Suprapubic skin (tissue), 4 donors: ENCODE results near the gene ARFIP2. TPM values are rescaled to one million over a fixed set of nuclear protein-coding genes. Genes with fewer than 3 reads are reported as not detected.

Experiments used
- DNase-seq, 2 donors: peaks; one replicate each; pipeline ENCODE4 v3.0.0-alpha.2; 2019; ENCODE audit warnings: low spot score in 2 of 2
- H3K27ac ChIP-seq: fragments of 200-600 bp; sonication (generic); one replicate; pipeline ENCODE4 v1.5.1; 2019
- H3K27me3 ChIP-seq: fragments of 200-600 bp; sonication (generic); one replicate; pipeline ENCODE4 v1.5.1; 2019
- H3K36me3 ChIP-seq: fragments of 200-600 bp; sonication (generic); one replicate; pipeline ENCODE4 v1.5.1; 2019
- H3K4me1 ChIP-seq: fragments of 200-600 bp; sonication (generic); one replicate; pipeline ENCODE4 v1.5.1; 2019
- H3K4me3 ChIP-seq: fragments of 200-600 bp; sonication (generic); one replicate; pipeline ENCODE4 v1.5.1; 2019; ENCODE audit warnings: mild to moderate bottlenecking
- H3K9me3 ChIP-seq: fragments of 200-600 bp; sonication (generic); one replicate; pipeline ENCODE4 v1.5.1; 2019
- CTCF ChIP-seq, 2 donors: fragments of 200-600 bp in 1 of 2; fragments of 450-650 bp in 1 of 2; sonication (generic) in 1 of 2; IDR thresholded peaks; one replicate each; pipeline ENCODE4 v1.5.1; 2016 to 2019; ENCODE audit warnings: antibody characterized with exemption in 2 of 2, mild to moderate bottlenecking in 1 of 2, moderate library complexity in 1 of 2
- EP300 ChIP-seq: sonication (generic); formaldehyde crosslinking; IDR thresholded peaks from one replicate; pipeline ENCODE4 v1.6.1; 2017; ENCODE audit warnings: antibody characterized with exemption
- POLR2A ChIP-seq, 2 donors: fragments of 450-650 bp; IDR thresholded peaks; one replicate each; pipeline ENCODE4 v1.6.1; 2017; ENCODE audit warnings: antibody characterized with exemption in 2 of 2, mild to moderate bottlenecking in 2 of 2, moderate library complexity in 2 of 2
- POLR2AphosphoS5 ChIP-seq, 3 donors: sonication (generic); formaldehyde crosslinking; IDR thresholded peaks; one replicate each; pipeline ENCODE4 v1.6.1; 2017; ENCODE audit warnings: antibody characterized with exemption in 3 of 3
- WGBS: methylation state at CpG from one replicate; pipeline ENCODE4 v1.1.5; 2018; 5-methylcytosine and 5-hydroxymethylcytosine counted together
- total RNA-seq, 4 donors: library from RNA; depleted of rRNA; stranded (reverse); fragments of >200 nt; gene quantifications; one replicate each; pipeline ENCODE4 v1.1.0, GENCODE V29; 2016

ARFIP2 gene
- total RNA-seq, 4 donors from 2014 or later, result 66.3 to 87.5 (median 83.4) TPM

GRCh38 chr11:6437423-6437822, 43.7 kb downstream of the ARFIP2 start:
- TF ChIP-seq POLR2A (IDR thresholded peaks at IDR 0.05), result no peak
- no peaks in the 10 kb centered on the region for H3K27me3 ChIP-seq
- WGBS, result 91% methylated on average over 12 of the region's 12 CpGs

GRCh38 chr11:6433998-6434660, 47.0 kb downstream of the ARFIP2 start:
- Histone ChIP-seq H3K4me3 (no peak overlapping the region), H3K27ac (no peak overlapping the region), H3K36me3 (no peaks in the 10 kb centered on the region), H3K4me1 (no peaks in the 10 kb centered on the region), H3K9me3 (no peaks in the 10 kb centered on the region), H3K27me3 (no peaks in the 10 kb centered on the region)
- TF ChIP-seq POLR2A (IDR thresholded peaks at IDR 0.05) (no peak), CTCF (IDR thresholded peaks at IDR 0.05) (no peak), EP300 (no peak), POLR2AphosphoS5 (IDR thresholded peaks at IDR 0.05) (no peak)
- WGBS, result 81% methylated on average over 5 of the region's 5 CpGs
- no peak for DNase-seq

More at GRCh38 chr11:6437423-6437822, 43.7 kb downstream of the ARFIP2 start:
- Histone ChIP-seq H3K36me3 (no peaks in the 10 kb centered on the region), H3K9me3 (no peaks in the 10 kb centered on the region), H3K4me3 (no peak overlapping the region), H3K4me1 (no peaks in the 10 kb centered on the region), H3K27ac (no peak overlapping the region)
- no peak for DNase-seq

GRCh38 chr11:6431861-6432260, 49.3 kb downstream of the ARFIP2 start:
- Histone ChIP-seq H3K36me3 (no peaks in the 10 kb centered on the region), H3K9me3 (no peaks in the 10 kb centered on the region), H3K4me1 (no peaks in the 10 kb centered on the region), H3K27me3 (no peaks in the 10 kb centered on the region), H3K4me3 (no peak overlapping the region), H3K27ac (no peak overlapping the region)
- WGBS, result 87% methylated on average over 3 of the region's 3 CpGs
- TF ChIP-seq CTCF (IDR thresholded peaks at IDR 0.05) (no peak), POLR2AphosphoS5 (IDR thresholded peaks at IDR 0.05) (no peak), EP300 (no peak)
- DNase-seq, result no peak

GRCh38 chr11:6427516-6427915, 53.6 kb downstream of the ARFIP2 start:
- Histone ChIP-seq H3K4me3 (no peak overlapping the region), H3K9me3 (no peaks in the 10 kb centered on the region), H3K4me1 (no peaks in the 10 kb centered on the region), H3K27me3 (no peaks in the 10 kb centered on the region), H3K36me3 (no peaks in the 10 kb centered on the region), H3K27ac (no peak overlapping the region)
- no peak for TF ChIP-seq POLR2A (IDR thresholded peaks at IDR 0.05)
- no peak for TF ChIP-seq POLR2AphosphoS5 (IDR thresholded peaks at IDR 0.05)
- no peak for TF ChIP-seq EP300
- TF ChIP-seq CTCF (IDR thresholded peaks at IDR 0.05), result no peak
- no peak for DNase-seq

Other genes starting within 250 kb of the ARFIP2 start
- 100 to 1,000 TPM in 2 of 4 donors, 10 to 100 TPM in 2; 67.8 to 133 (median 90.9) TPM for gene FHIP1B, start 246.7 kb downstream of the ARFIP2 start, total RNA-seq
- gene CNGA4, start 242.2 kb downstream of the ARFIP2 start, total RNA-seq, result not detected
- gene CCKBR, start 221.5 kb downstream of the ARFIP2 start, total RNA-seq, result 1 to 10 TPM in 1 of 4 donors, under 1 TPM in 1, not detected in 2; 0.25 to 3.0 TPM
- gene CAVIN3, start 160.8 kb downstream of the ARFIP2 start, total RNA-seq, result 10 to 100 TPM; 28.1 to 51.6 (median 36.7) TPM
- 10 to 100 TPM; 25.0 to 45.5 (median 40.8) TPM for gene SMPD1, start 90.9 kb downstream of the ARFIP2 start, total RNA-seq
- 10 to 100 TPM; 15.8 to 26.2 (median 17.2) TPM for gene APBB1, start 62.2 kb downstream of the ARFIP2 start, total RNA-seq
- 10 to 100 TPM in 1 of 4 donors, 1 to 10 TPM in 2, under 1 TPM in 1; 0.47 to 15.5 (median 1.3) TPM for gene HPX, start 40.3 kb downstream of the ARFIP2 start, total RNA-seq
- 10 to 100 TPM; 20.0 to 40.2 (median 32.2) TPM for gene TRIM3, start 7.4 kb downstream of the ARFIP2 start, total RNA-seq
- gene TIMM10B, start 170 bp upstream of the ARFIP2 start, total RNA-seq, result 10 to 100 TPM; 23.0 to 54.6 (median 32.0) TPM
- gene DNHD1, start 15.9 kb upstream of the ARFIP2 start, total RNA-seq, result 10 to 100 TPM in 2 of 4 donors, 1 to 10 TPM in 2; 6.2 to 32.0 (median 9.6) TPM
- 10 to 100 TPM; 15.9 to 33.6 (median 18.3) TPM for gene RRP8, start 122.3 kb upstream of the ARFIP2 start, total RNA-seq
- gene ILK, start 122.4 kb upstream of the ARFIP2 start, total RNA-seq, result 10 to 100 TPM; 59.8 to 83.8 (median 71.5) TPM
- 10 to 100 TPM; 24.1 to 54.5 (median 40.1) TPM for gene TAF10, start 130.9 kb upstream of the ARFIP2 start, total RNA-seq
- 100 to 1,000 TPM in 2 of 4 donors, 10 to 100 TPM in 2; 56.1 to 126 (median 81.9) TPM for gene TPP1, start 138.1 kb upstream of the ARFIP2 start, total RNA-seq
- gene DCHS1, start 174.5 kb upstream of the ARFIP2 start, total RNA-seq, result 1 to 10 TPM; 3.9 to 9.0 (median 6.4) TPM
- gene MRPL17, start 202.0 kb upstream of the ARFIP2 start, total RNA-seq, result 10 to 100 TPM; 17.1 to 35.2 (median 26.4) TPM